Measurements from ENCODE around the gene STARD13. TPM values are rescaled to one million over a fixed set of nuclear protein-coding genes. Genes with fewer than 3 reads are reported as not detected.

The STARD13 gene
- total RNA-seq, 1 experiment from 2014 or later, result 4.1 TPM

DNA sequence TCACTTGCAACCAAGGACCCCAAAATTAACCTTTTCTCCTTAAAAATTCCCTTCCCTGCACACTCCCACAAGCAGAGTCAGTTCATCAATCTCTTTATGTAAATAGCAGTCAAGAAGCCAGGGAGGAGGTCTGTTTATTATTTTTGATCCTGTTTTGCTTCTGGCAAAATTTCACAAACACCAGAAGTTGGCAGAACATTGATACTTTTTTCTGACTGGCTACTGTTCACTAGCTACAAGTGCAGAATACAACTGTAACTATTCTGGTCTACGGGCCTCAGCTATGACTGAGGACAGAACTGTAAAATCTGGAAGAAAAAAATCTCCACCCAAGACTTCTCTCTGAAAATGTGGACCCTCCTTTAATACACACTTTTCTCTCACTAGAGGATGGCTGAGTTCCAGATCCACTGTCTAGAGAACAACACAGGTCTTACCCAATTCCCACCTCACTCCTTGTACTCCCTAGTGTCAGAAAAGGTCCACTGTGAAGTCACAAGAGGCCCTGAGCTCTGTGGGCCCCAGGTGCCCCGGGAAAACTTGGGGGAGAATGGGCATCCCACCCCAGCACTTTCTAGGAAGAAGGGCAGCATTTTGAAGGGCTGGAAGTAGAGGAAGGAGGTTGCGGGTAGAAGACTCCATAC lies 14.5 kb downstream of the STARD13 start:
- Histone ChIP-seq H3K79me2 (ENCODE audit: insufficient read depth, low read length) (no peaks in the 10 kb centered on the region), H3K4me2 (ENCODE audit: low read length) (no peak overlapping the region), H3K9me3 (ENCODE audit: control insufficient read depth in 1 of 2, insufficient read depth in 1 of 2, low read depth in 1 of 2, low read length in 2 of 2) (no peaks in the 10 kb centered on the region), H3K36me3 (ENCODE audit: control insufficient read depth in 1 of 2, insufficient read depth in 2 of 2, low read length in 2 of 2) (no peaks in the 10 kb centered on the region), H3K9ac (ENCODE audit: low read length) (no peak overlapping the region), H4K20me1 (ENCODE audit: insufficient read depth) (no peaks in the 10 kb centered on the region), H3K9me2 (ENCODE audit: insufficient read depth) (no peaks in the 10 kb centered on the region), H3K27ac (ENCODE audit: low read depth, low read length) (no peak overlapping the region), H3K4me3 (replicated peaks in 1 of 2; ENCODE audit: low read depth in 1 of 2, low read length in 2 of 2) (no peak overlapping the region), H3K4me1 (ENCODE audit: control insufficient read depth in 1 of 2, insufficient read depth in 2 of 2, low read length in 2 of 2) (peaks cover 0 to 6% of the 10 kb centered on the region in 2 experiments; a peak in 1 of 4 replicates), H3K27me3 (ENCODE audit: insufficient read depth, low read length) (no peaks in the 10 kb centered on the region), H2AFZ (ENCODE audit: low read depth, low read length, poor library complexity, severe bottlenecking) (no peak overlapping the region)
- ChIA-PET POLR2A (no interaction called here), RAD21 (ENCODE audit: low non-redundant PET in 1 of 2, low total read pairs in 2 of 2, uncharacterized antibody in 2 of 2, unreplicated experiment in 2 of 2) (no interaction called here), CTCF (no interaction called here)
- no peak for ATAC-seq
- DNase-seq (ENCODE audit: low read depth, low spot score), result no peak
- no peak for TF ChIP-seq POLR2A (IDR thresholded peaks at IDR 0.05; ENCODE audit: borderline replicate concordance, extremely low read depth, insufficient read depth, insufficient read length)
- no peak for TF ChIP-seq ZNF274 (IDR thresholded peaks at IDR 0.05; ENCODE audit: low read depth, low read length)
- TF ChIP-seq FOSL1 (IDR thresholded peaks at IDR 0.05; ENCODE audit: low read depth), result no peak
- BruUV-seq (replicated peaks), result no TSS peak
- intact Hi-C loops (cut with micrococcal nuclease), result no loop called here

GRCh38 chr13:33265607-33266006 lies 19.9 kb downstream of the STARD13 start:
- ATAC-seq, result no peak
- Histone ChIP-seq H3K27ac (ENCODE audit: low read depth, low read length) (no peak overlapping the region), H3K27me3 (ENCODE audit: insufficient read depth, low read length) (no peaks in the 10 kb centered on the region), H3K9me3 (ENCODE audit: control insufficient read depth in 1 of 2, insufficient read depth in 1 of 2, low read depth in 1 of 2, low read length in 2 of 2) (no peaks in the 10 kb centered on the region), H2AFZ (ENCODE audit: low read depth, low read length, poor library complexity, severe bottlenecking) (no peak overlapping the region), H3K36me3 (ENCODE audit: control insufficient read depth in 1 of 2, insufficient read depth in 2 of 2, low read length in 2 of 2) (no peaks in the 10 kb centered on the region), H3K79me2 (ENCODE audit: insufficient read depth, low read length) (no peaks in the 10 kb centered on the region), H3K4me1 (ENCODE audit: control insufficient read depth in 1 of 2, insufficient read depth in 2 of 2, low read length in 2 of 2) (peaks cover 22 to 27% of the 10 kb centered on the region in 2 experiments; a peak in 3 of 4 replicates), H3K4me2 (ENCODE audit: low read length) (no peak overlapping the region), H3K4me3 (replicated peaks in 1 of 2; ENCODE audit: low read depth in 1 of 2, low read length in 2 of 2) (no peak overlapping the region), H3K9ac (ENCODE audit: low read length) (no peak overlapping the region), H3K9me2 (ENCODE audit: insufficient read depth) (no peaks in the 10 kb centered on the region), H4K20me1 (ENCODE audit: insufficient read depth) (no peaks in the 10 kb centered on the region)
- TF ChIP-seq EZH2phosphoT487 (IDR thresholded peaks at IDR 0.05; ENCODE audit: borderline replicate concordance) (no peak), CTCF (IDR thresholded peaks at IDR 0.05 in 2 of 3, conservative IDR thresholded peaks at IDR 0.05 in 1 of 3; ENCODE audit: borderline replicate concordance in 1 of 3, insufficient read depth in 1 of 3, low read depth in 2 of 3, low read length in 2 of 3) (no peak)
- ChIA-PET RAD21 (ENCODE audit: low non-redundant PET in 1 of 2, low total read pairs in 2 of 2, uncharacterized antibody in 2 of 2, unreplicated experiment in 2 of 2) (no interaction called here), CTCF (no interaction called here), POLR2A (no interaction called here)
- no peak for DNase-seq (ENCODE audit: low read depth, low spot score)
- BruUV-seq (replicated peaks), result no TSS peak
- intact Hi-C loops (cut with micrococcal nuclease), result no loop called here
